GM12872 (cell line): ENCODE results near the gene CNDP1.

ENCODE experiments used
- CTCF ChIP-seq: IDR thresholded peaks from 3 replicates; pipeline ENCODE4 v1.5.1; 2011; ENCODE audit warnings: low read depth, mild to moderate bottlenecking, low read length, moderate library complexity; ENCODE audit not compliant: insufficient read depth

The CNDP1 gene

GRCh38 chr18:74611765-74612164 lies 77.5 kb downstream of the CNDP1 start:
- TF ChIP-seq CTCF: no peak

GRCh38 chr18:74613381-74613780 lies 79.1 kb downstream of the CNDP1 start:
- TF ChIP-seq CTCF: no peak

GRCh38 chr18:74616494-74616893 lies 82.2 kb downstream of the CNDP1 start:
- TF ChIP-seq CTCF: no peak

- no peak for TF ChIP-seq CTCF
These were observed 83.2 kb downstream of the CNDP1 start for GRCh38 chr18:74617486-74617885.

- no peak for TF ChIP-seq CTCF
These were observed 87.8 kb downstream of the CNDP1 start for GRCh38 chr18:74622072-74622471.

GRCh38 chr18:74623047-74623816 lies 88.9 kb downstream of the CNDP1 start:
- peak; percentile 26; the same call in 1 of the 3 replicates for TF ChIP-seq CTCF

- no peak for TF ChIP-seq CTCF
These were observed 90.2 kb downstream of the CNDP1 start for GRCh38 chr18:74624466-74624865.
